ENCODE results near the gene CYSLTR2.

DNA sequence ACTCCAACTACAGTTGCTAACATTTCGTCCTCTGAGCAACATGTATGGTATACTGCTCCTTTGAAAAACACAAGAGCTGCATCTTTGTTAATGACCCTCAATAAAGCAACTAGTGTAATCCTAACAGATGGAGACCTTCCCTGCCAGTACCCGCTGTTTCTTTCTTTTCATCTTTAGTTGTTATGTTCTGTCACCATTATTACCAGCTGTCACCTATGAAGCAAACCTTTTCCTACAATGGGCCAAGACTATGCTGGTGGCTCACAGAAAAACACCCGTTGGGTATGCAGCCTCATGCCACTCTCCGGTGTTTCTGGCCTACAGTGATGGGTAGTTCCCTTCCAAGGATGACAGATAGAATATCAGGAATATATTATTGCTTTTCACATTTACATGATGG is 29.7 kb upstream of the CYSLTR2 start:
- TF ChIP-seq, protein P1, sequence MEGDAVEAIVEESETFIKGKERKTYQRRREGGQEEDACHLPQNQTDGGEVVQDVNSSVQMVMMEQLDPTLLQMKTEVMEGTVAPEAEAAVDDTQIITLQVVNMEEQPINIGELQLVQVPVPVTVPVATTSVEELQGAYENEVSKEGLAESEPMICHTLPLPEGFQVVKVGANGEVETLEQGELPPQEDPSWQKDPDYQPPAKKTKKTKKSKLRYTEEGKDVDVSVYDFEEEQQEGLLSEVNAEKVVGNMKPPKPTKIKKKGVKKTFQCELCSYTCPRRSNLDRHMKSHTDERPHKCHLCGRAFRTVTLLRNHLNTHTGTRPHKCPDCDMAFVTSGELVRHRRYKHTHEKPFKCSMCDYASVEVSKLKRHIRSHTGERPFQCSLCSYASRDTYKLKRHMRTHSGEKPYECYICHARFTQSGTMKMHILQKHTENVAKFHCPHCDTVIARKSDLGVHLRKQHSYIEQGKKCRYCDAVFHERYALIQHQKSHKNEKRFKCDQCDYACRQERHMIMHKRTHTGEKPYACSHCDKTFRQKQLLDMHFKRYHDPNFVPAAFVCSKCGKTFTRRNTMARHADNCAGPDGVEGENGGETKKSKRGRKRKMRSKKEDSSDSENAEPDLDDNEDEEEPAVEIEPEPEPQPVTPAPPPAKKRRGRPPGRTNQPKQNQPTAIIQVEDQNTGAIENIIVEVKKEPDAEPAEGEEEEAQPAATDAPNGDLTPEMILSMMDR (IDR thresholded peaks at IDR 0.05) = no peak
- TF ChIP-seq POLR2A (IDR thresholded peaks at IDR 0.05) (no peak), EP300 (IDR thresholded peaks at IDR 0.05; ENCODE audit: low read depth) (no peak), POLR2AphosphoS5 (IDR thresholded peaks at IDR 0.05) (no peak)

All from transverse colon (tissue), 4 donors.